ENCODE results near the gene GIT2. TPM values are rescaled to one million over a fixed set of nuclear protein-coding genes. Genes with fewer than 3 reads are reported as not detected.

GIT2 gene
- total RNA-seq, 1 experiment from 2014 or later, result 40.0 TPM

DNA sequence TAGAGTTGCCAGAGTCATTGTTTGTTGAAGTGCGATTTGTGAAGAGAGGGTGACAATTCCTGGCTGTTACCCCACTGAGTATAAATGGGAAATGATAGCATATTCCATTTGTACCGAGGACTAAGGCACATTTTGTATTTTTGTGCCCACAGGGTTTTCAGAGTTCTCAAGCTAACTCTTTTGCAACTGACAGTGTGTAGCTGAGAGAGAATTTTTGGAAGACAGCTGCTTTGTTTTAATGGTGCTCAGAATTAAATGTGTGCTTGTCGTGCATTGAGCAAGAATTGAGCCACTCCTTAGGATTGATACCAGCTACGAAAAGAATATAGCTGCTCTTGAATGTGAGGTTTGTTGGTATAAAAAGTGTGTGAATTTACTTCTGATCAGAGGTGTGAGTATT, 24.8 kb upstream of the GIT2 start:
- Histone ChIP-seq H3K9me3 (ENCODE audit: control insufficient read depth, insufficient read depth, low read depth, low read length) (no peaks in the 10 kb centered on the region), H3K4me1 (ENCODE audit: control insufficient read depth, insufficient read depth, low read length) (peaks cover 7% of the 10 kb centered on the region), H3K36me3 (ENCODE audit: control insufficient read depth, insufficient read depth, low read length) (no peaks in the 10 kb centered on the region; the same call in 1 of the 2 replicates), H3K27ac (ENCODE audit: low read length) (no peak overlapping the region), H3K4me3 (ENCODE audit: low read depth in 2 of 2, low read length in 2 of 2) (no peak overlapping the region), H3K27me3 (ENCODE audit: control insufficient read depth, insufficient read depth, low read length) (no peaks in the 10 kb centered on the region)
- BruUV-seq (replicated peaks), result no TSS peak
- in situ Hi-C loops (cut with HindIII; ENCODE audit: low pct_unique_long_range_greater_than_20kb, low sequenced_read_pairs), result no loop called here
- TF ChIP-seq, protein P1, sequence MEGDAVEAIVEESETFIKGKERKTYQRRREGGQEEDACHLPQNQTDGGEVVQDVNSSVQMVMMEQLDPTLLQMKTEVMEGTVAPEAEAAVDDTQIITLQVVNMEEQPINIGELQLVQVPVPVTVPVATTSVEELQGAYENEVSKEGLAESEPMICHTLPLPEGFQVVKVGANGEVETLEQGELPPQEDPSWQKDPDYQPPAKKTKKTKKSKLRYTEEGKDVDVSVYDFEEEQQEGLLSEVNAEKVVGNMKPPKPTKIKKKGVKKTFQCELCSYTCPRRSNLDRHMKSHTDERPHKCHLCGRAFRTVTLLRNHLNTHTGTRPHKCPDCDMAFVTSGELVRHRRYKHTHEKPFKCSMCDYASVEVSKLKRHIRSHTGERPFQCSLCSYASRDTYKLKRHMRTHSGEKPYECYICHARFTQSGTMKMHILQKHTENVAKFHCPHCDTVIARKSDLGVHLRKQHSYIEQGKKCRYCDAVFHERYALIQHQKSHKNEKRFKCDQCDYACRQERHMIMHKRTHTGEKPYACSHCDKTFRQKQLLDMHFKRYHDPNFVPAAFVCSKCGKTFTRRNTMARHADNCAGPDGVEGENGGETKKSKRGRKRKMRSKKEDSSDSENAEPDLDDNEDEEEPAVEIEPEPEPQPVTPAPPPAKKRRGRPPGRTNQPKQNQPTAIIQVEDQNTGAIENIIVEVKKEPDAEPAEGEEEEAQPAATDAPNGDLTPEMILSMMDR (IDR thresholded peaks at IDR 0.05), result no peak
- TF ChIP-seq, protein P2, sequence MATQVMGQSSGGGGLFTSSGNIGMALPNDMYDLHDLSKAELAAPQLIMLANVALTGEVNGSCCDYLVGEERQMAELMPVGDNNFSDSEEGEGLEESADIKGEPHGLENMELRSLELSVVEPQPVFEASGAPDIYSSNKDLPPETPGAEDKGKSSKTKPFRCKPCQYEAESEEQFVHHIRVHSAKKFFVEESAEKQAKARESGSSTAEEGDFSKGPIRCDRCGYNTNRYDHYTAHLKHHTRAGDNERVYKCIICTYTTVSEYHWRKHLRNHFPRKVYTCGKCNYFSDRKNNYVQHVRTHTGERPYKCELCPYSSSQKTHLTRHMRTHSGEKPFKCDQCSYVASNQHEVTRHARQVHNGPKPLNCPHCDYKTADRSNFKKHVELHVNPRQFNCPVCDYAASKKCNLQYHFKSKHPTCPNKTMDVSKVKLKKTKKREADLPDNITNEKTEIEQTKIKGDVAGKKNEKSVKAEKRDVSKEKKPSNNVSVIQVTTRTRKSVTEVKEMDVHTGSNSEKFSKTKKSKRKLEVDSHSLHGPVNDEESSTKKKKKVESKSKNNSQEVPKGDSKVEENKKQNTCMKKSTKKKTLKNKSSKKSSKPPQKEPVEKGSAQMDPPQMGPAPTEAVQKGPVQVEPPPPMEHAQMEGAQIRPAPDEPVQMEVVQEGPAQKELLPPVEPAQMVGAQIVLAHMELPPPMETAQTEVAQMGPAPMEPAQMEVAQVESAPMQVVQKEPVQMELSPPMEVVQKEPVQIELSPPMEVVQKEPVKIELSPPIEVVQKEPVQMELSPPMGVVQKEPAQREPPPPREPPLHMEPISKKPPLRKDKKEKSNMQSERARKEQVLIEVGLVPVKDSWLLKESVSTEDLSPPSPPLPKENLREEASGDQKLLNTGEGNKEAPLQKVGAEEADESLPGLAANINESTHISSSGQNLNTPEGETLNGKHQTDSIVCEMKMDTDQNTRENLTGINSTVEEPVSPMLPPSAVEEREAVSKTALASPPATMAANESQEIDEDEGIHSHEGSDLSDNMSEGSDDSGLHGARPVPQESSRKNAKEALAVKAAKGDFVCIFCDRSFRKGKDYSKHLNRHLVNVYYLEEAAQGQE (IDR thresholded peaks at IDR 0.05; ENCODE audit: insufficient read depth in 1 of 2, low read depth in 2 of 2, low read length in 1 of 2), result no peak
- TF ChIP-seq SIN3A (IDR thresholded peaks at IDR 0.05; ENCODE audit: borderline replicate concordance, insufficient read depth, low read depth, low read length) (no peak), POLR2AphosphoS5 (IDR thresholded peaks at IDR 0.05; ENCODE audit: low read depth, low read length) (no peak), TCF7L2 (IDR thresholded peaks at IDR 0.05; ENCODE audit: low read depth, low read length) (no peak)
- ChIA-PET POLR2A (no interaction called here), CTCF (interaction anchor here (0.7 kb wide), 1 partner anchor 22 kb away, joined by 4 read pairs; the partner anchor contains the start of gene ANKRD13A)
- DNase-seq (ENCODE audit: low read depth, low spot score), result no peak
- no peak for ATAC-seq
- intact Hi-C loops (cut with micrococcal nuclease; ENCODE audit: unreplicated experiment), result no loop called here

DNA sequence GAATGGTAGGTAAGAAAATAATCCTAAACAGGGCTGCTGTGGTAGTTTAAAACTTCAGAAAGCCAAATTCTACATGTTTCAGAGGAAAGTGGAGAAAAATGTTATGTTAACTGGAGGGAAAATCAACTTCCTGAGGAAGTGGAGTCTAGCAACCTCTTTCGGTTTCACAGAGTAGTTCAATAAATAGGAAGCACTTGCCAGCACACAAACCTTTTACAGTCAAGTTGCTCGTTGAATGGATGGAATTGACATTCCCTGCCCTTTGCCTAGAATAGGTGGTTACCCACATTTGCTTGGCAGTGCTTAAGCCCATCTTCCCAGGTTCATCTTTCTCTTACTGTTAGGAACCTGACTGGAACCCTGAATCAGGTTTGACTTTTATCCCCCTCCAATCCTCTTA, 19.0 kb upstream of the GIT2 start:
- ChIA-PET POLR2A (no interaction called here), CTCF (no interaction called here)
- intact Hi-C loops (cut with micrococcal nuclease; ENCODE audit: unreplicated experiment), result no loop called here
- TF ChIP-seq SIN3A (IDR thresholded peaks at IDR 0.05; ENCODE audit: borderline replicate concordance, insufficient read depth, low read depth, low read length) (no peak), TCF7L2 (IDR thresholded peaks at IDR 0.05; ENCODE audit: low read depth, low read length) (no peak), POLR2AphosphoS5 (IDR thresholded peaks at IDR 0.05; ENCODE audit: low read depth, low read length) (no peak)
- TF ChIP-seq, protein P1 (IDR thresholded peaks at IDR 0.05), result no peak
- TF ChIP-seq, protein P2 (IDR thresholded peaks at IDR 0.05; ENCODE audit: insufficient read depth in 1 of 2, low read depth in 2 of 2, low read length in 1 of 2), result no peak
- DNase-seq (ENCODE audit: low read depth, low spot score) (no peak), ATAC-seq (no peak)
- Histone ChIP-seq H3K9me3 (ENCODE audit: control insufficient read depth, insufficient read depth, low read depth, low read length) (no peaks in the 10 kb centered on the region), H3K4me1 (ENCODE audit: control insufficient read depth, insufficient read depth, low read length) (no peaks in the 10 kb centered on the region), H3K4me3 (ENCODE audit: low read depth in 2 of 2, low read length in 2 of 2) (no peak overlapping the region), H3K27ac (ENCODE audit: low read length) (no peak overlapping the region), H3K36me3 (ENCODE audit: control insufficient read depth, insufficient read depth, low read length) (no peaks in the 10 kb centered on the region), H3K27me3 (ENCODE audit: control insufficient read depth, insufficient read depth, low read length) (no peaks in the 10 kb centered on the region)
- BruUV-seq (replicated peaks), result no TSS peak
- in situ Hi-C loops (cut with HindIII; ENCODE audit: low pct_unique_long_range_greater_than_20kb, low sequenced_read_pairs), result no loop called here

All from Panc1 (cell line).